Left ventricle myocardium superior (tissue), 1 donor: ENCODE measurements around the gene PLXNB3. TPM values are rescaled to one million over a fixed set of nuclear protein-coding genes. Genes with fewer than 3 reads are reported as not detected.
A peak's percentile ranks its signal among the peaks of the same experiment; 100 is the strongest.

Source experiments
- ATAC-seq: fragments of 200-7000 bp; cut with Tn5 transposase; one replicate; pipeline ENCODE4 v1.9.1; 2020; ENCODE audit warnings: mild to moderate bottlenecking, moderate library complexity
- DNase-seq: peaks from one replicate; pipeline ENCODE4 v3.0.0-alpha.2; 2020
- intact Hi-C: fragments of 100-400 bp; cut with micrococcal nuclease; formaldehyde crosslinking; loops from one replicate; pipeline ENCODE4 v1.11.0; 2022
- total RNA-seq: library from RNA; stranded (reverse); fragmentation: NEBNext Ultra II Directional; extraction: Animal tissue kit (Norgen Biotek cat#: 25700); gene quantifications from one replicate; pipeline ENCODE4 v1.2.1, GENCODE V29; 2021
- donor health status: DM: no; HTN: yes; CAD: no; lungs with severe emphysema.

PLXNB3 gene
- total RNA-seq, 1 donor from 2014 or later: 2.4 TPM

GRCh38 chrX:153780678-153781427 lies 16.8 kb downstream of the PLXNB3 start, which contains the start of gene SRPK3:
SRPK3 (plus strand) TSS chrX:153781041; CDS start chrX:153781087, 46 bp downstream.
- ATAC-seq: peak; percentile 87
- intact Hi-C loops: no loop called here

GRCh38 chrX:153781428-153782047 lies 17.5 kb downstream of the PLXNB3 start:
- intact Hi-C loops: no loop called here
- peak; percentile 74 for ATAC-seq

More at GRCh38 chrX:153780678-153781427, 16.8 kb downstream of the PLXNB3 start, which contains the start of gene SRPK3:
- peak; percentile 68 for DNase-seq

GRCh38 chrX:153782313-153782712 lies 18.3 kb downstream of the PLXNB3 start:
- intact Hi-C loops: no loop called here
- no peak for ATAC-seq
- DNase-seq: no peak

More at GRCh38 chrX:153781428-153782047, 17.5 kb downstream of the PLXNB3 start:
- DNase-seq: peak; percentile 59

- intact Hi-C loops: no loop called here
- no peak for ATAC-seq
- DNase-seq: no peak
Observed at GRCh38 chrX:153782871-153783270, 18.8 kb downstream of the PLXNB3 start.

GRCh38 chrX:153783378-153784013 lies 19.4 kb downstream of the PLXNB3 start:
- DNase-seq (no peak), ATAC-seq (no peak)
- intact Hi-C loops: no loop called here

GRCh38 chrX:153784325-153784967 lies 20.4 kb downstream of the PLXNB3 start:
- ATAC-seq (no peak), DNase-seq (no peak)
- intact Hi-C loops: no loop called here

- DNase-seq (no peak), ATAC-seq (no peak)
- intact Hi-C loops: no loop called here
Observed at GRCh38 chrX:153786669-153787068, 22.6 kb downstream of the PLXNB3 start.

- DNase-seq (no peak), ATAC-seq (no peak)
- intact Hi-C loops: no loop called here
Observed at GRCh38 chrX:153789654-153790053, 25.6 kb downstream of the PLXNB3 start.

GRCh38 chrX:153791104-153791852 lies 27.2 kb downstream of the PLXNB3 start:
- intact Hi-C loops: no loop called here
- no peak for DNase-seq

GRCh38 chrX:153792368-153792767 lies 28.3 kb downstream of the PLXNB3 start:
- no peak for DNase-seq
- intact Hi-C loops: no loop called here
- ATAC-seq: no peak

More at GRCh38 chrX:153791104-153791852, 27.2 kb downstream of the PLXNB3 start:
- ATAC-seq: no peak

- ATAC-seq (no peak), DNase-seq (no peak)
- intact Hi-C loops: no loop called here
Observed at GRCh38 chrX:153793291-153793690, 29.2 kb downstream of the PLXNB3 start.

- DNase-seq: peak; percentile 96
- intact Hi-C loops: no loop called here
- ATAC-seq: peak; percentile 96
Observed at GRCh38 chrX:153794018-153794896, 30.2 kb downstream of the PLXNB3 start, which contains the start of the genes IDH3G and SSR4. IDH3G (minus strand) TSS chrX:153794375; CDS start chrX:153794326, 49 bp downstream. SSR4 (plus strand) TSS chrX:153794668; CDS start chrX:153794688, 20 bp downstream.

- ATAC-seq (peak; percentile 0), DNase-seq (no peak)
- intact Hi-C loops: no loop called here
Observed at GRCh38 chrX:153794897-153795816, 31.1 kb downstream of the PLXNB3 start.

GRCh38 chrX:153797415-153798015 lies 33.5 kb downstream of the PLXNB3 start:
- intact Hi-C loops: no loop called here
- ATAC-seq (no peak), DNase-seq (no peak)

- ATAC-seq: no peak
Observed at GRCh38 chrX:153799326-153799725, 35.3 kb downstream of the PLXNB3 start.

GRCh38 chrX:153800177-153800722 lies 36.2 kb downstream of the PLXNB3 start:
- DNase-seq (peak; percentile 44), ATAC-seq (peak; percentile 61)
- intact Hi-C loops: no loop called here

More at GRCh38 chrX:153799326-153799725, 35.3 kb downstream of the PLXNB3 start:
- intact Hi-C loops: no loop called here
- no peak for DNase-seq
